ENCODE measurements around the gene ZNF423. TPM values are rescaled to one million over a fixed set of nuclear protein-coding genes. Genes with fewer than 3 reads are reported as not detected.

ZNF423 gene
- total and polyA plus RNA-seq, 9 of the 15 experiments (the other 6 are each of a cell fraction or from before 2014, with no cell fraction given), result not detected

GRCh38 chr16:49498264-49498663, 357.6 kb downstream of the ZNF423 start:
- Histone ChIP-seq H3K4me3 (no peak overlapping the region), H3K4me2 (ENCODE audit: insufficient read depth, low read length) (no peak overlapping the region), H3K9me1 (ENCODE audit: control insufficient read depth, insufficient read depth, low read length) (no peaks in the 10 kb centered on the region), H3K27me3 (ENCODE audit: control insufficient read depth in 2 of 2, insufficient read depth in 2 of 2, low read length in 2 of 2) (peaks cover 2 to 25% of the 10 kb centered on the region in 2 experiments; a peak in 3 of 5 replicates), H4K20me1 (replicated peaks; ENCODE audit: control insufficient read depth, insufficient read depth, low read length) (no peaks in the 10 kb centered on the region), H3K27ac (ENCODE audit: extremely low read depth, low read depth, low read length) (no peak overlapping the region), H2AFZ (ENCODE audit: low read depth, low read length) (no peak overlapping the region), H3K36me3 (ENCODE audit: control insufficient read depth, insufficient read depth, low read length) (no peaks in the 10 kb centered on the region), H3K9me3 (replicated peaks; ENCODE audit: control insufficient read depth, insufficient read depth, low read depth, low read length) (no peaks in the 10 kb centered on the region), H3K9ac (ENCODE audit: insufficient read depth in 1 of 2, low read depth in 2 of 2, low read length in 2 of 2) (no peak overlapping the region), H3K4me1 (replicated peaks in 1 of 2; ENCODE audit: control insufficient read depth in 2 of 2, insufficient read depth in 2 of 2, low read length in 2 of 2) (no peaks in the 10 kb centered on the region), H3K79me2 (ENCODE audit: control insufficient read depth, insufficient read depth, low read length) (no peaks in the 10 kb centered on the region)
- ChIA-PET POLR2A (interaction anchor here (1.2 kb wide), 1 partner anchor 19 kb away, joined by 3 read pairs; no protein-coding TSS in a partner anchor), CTCF (ENCODE audit: low intra/inter-chr PET ratio) (interaction anchor here (0.6 kb wide), 1 partner anchor 1162 kb away, joined by 3 read pairs; no protein-coding TSS in a partner anchor)
- FAIRE-seq (no peak), DNase-seq (ENCODE audit: extremely low read depth in 1 of 4, low spot score in 3 of 4) (no peak), ATAC-seq (no peak)
- no TSS peak for BruUV-seq (replicated peaks)
- intact Hi-C loops (cut with micrococcal nuclease) (no loop called here), in situ Hi-C loops (cut with MboI) (no loop called here)
- WGBS (ENCODE audit: insufficient coverage, low coverage, missing lambda C conversion rate), result 0% methylated on average over 3 of the region's 3 CpGs
- TF ChIP-seq FOXJ3 (CRISPR knock-in tag; IDR thresholded peaks at IDR 0.05) (no peak), RAD51 (IDR thresholded peaks at IDR 0.05; ENCODE audit: borderline replicate concordance, low read depth) (no peak), LARP7 (IDR thresholded peaks at IDR 0.05) (no peak), ELK3 (CRISPR knock-in tag; IDR thresholded peaks at IDR 0.05) (no peak), ZNF717 (CRISPR knock-in tag; IDR thresholded peaks at IDR 0.05) (no peak), VEZF1 (CRISPR knock-in tag; IDR thresholded peaks at IDR 0.05) (no peak), ZNF75A (CRISPR knock-in tag; IDR thresholded peaks at IDR 0.05) (no peak), ZNF217 (CRISPR knock-in tag; IDR thresholded peaks at IDR 0.05) (no peak), ZNF780A (CRISPR knock-in tag; IDR thresholded peaks at IDR 0.05) (no peak), TARDBP (IDR thresholded peaks at IDR 0.05) (no peak), NFIX (CRISPR knock-in tag; IDR thresholded peaks at IDR 0.05; ENCODE audit: low read depth) (no peak), XRCC5 (IDR thresholded peaks at IDR 0.05; ENCODE audit: low read depth, low read length) (no peak), MNT (conservative IDR thresholded peaks at IDR 0.05) (no peak), RREB1 (CRISPR knock-in tag; IDR thresholded peaks at IDR 0.05) (no peak), ZNF57 (CRISPR knock-in tag; IDR thresholded peaks at IDR 0.05) (no peak)
